NCI-H2196 treated with DMSO at 0.1 percent for 48 hours (cell line): Measurements from ENCODE around the gene UBTD1.
A peak's percentile ranks its signal among the peaks of the same experiment; 100 is the strongest.
"Not testable (repeated sequence)": the region's sequence is repeated elsewhere in the genome, so short reads cannot be mapped to it uniquely, and the experiment has no call there.

Experiments
- DNase-seq: peaks from one replicate; lab custom pipeline; 2025; ENCODE audit not compliant: unreplicated experiment; lab: John Stamatoyannopoulos, UW

The UBTD1 gene

GRCh38 chr10:97498841-97499560, at the start of gene UBTD1:
TSS of gene UBTD1 (plus strand) at chr10:97498924. CDS start at chr10:97499204, 280 bp downstream.
- no peak for DNase-seq

- DNase-seq: no peak
Measured at GRCh38 chr10:97450828-97451227, 47.9 kb upstream of the UBTD1 start.

GRCh38 chr10:97451605-97452004, 47.1 kb upstream of the UBTD1 start:
- DNase-seq: no peak

GRCh38 chr10:97452352-97452751, 46.4 kb upstream of the UBTD1 start:
- no peak for DNase-seq

- DNase-seq: no peak
Measured at GRCh38 chr10:97454330-97455036, 44.2 kb upstream of the UBTD1 start.

GRCh38 chr10:97456034-97456685, 42.6 kb upstream of the UBTD1 start:
- no peak for DNase-seq

GRCh38 chr10:97456686-97457065, 42.0 kb upstream of the UBTD1 start:
- no peak for DNase-seq

GRCh38 chr10:97459111-97459510, 39.6 kb upstream of the UBTD1 start:
- DNase-seq: no peak

GRCh38 chr10:97459933-97460332, 38.8 kb upstream of the UBTD1 start:
- no peak for DNase-seq

- no peak for DNase-seq
Measured at GRCh38 chr10:97462309-97462708, 36.4 kb upstream of the UBTD1 start.

- peak; percentile 26 for DNase-seq
Measured at GRCh38 chr10:97463363-97464132, 35.2 kb upstream of the UBTD1 start.

- DNase-seq: no peak
Measured at GRCh38 chr10:97464226-97464625, 34.5 kb upstream of the UBTD1 start.

GRCh38 chr10:97465982-97466381, 32.7 kb upstream of the UBTD1 start:
- no peak for DNase-seq

- no peak for DNase-seq
Measured at GRCh38 chr10:97466755-97467154, 32.0 kb upstream of the UBTD1 start.

- peak; percentile 34 for DNase-seq
Measured at GRCh38 chr10:97468162-97468561, 30.6 kb upstream of the UBTD1 start.

- not testable (repeated sequence) for DNase-seq
Measured at GRCh38 chr10:97468781-97469180, 29.9 kb upstream of the UBTD1 start.

GRCh38 chr10:97474918-97475317, 23.8 kb upstream of the UBTD1 start:
- DNase-seq: no peak

- no peak for DNase-seq
Measured at GRCh38 chr10:97475936-97476594, 22.7 kb upstream of the UBTD1 start.

GRCh38 chr10:97479410-97479809, 19.3 kb upstream of the UBTD1 start:
- not testable (repeated sequence) for DNase-seq

GRCh38 chr10:97479939-97480338, 18.8 kb upstream of the UBTD1 start:
- no peak for DNase-seq

GRCh38 chr10:97481071-97481470, 17.7 kb upstream of the UBTD1 start:
- no peak for DNase-seq
